Measurements from ENCODE around the gene DRD5. TPM values are rescaled to one million over a fixed set of nuclear protein-coding genes. Genes with fewer than 3 reads are reported as not detected.
"Not testable (repeated sequence)": the region's sequence is repeated elsewhere in the genome, so short reads cannot be mapped to it uniquely, and the experiment has no call there.

DRD5 gene
- under 1 TPM; 0.43 to 0.67 (median 0.51) TPM for polyA plus RNA-seq (ENCODE audit: insufficient read length in 3 of 3)

DNA sequence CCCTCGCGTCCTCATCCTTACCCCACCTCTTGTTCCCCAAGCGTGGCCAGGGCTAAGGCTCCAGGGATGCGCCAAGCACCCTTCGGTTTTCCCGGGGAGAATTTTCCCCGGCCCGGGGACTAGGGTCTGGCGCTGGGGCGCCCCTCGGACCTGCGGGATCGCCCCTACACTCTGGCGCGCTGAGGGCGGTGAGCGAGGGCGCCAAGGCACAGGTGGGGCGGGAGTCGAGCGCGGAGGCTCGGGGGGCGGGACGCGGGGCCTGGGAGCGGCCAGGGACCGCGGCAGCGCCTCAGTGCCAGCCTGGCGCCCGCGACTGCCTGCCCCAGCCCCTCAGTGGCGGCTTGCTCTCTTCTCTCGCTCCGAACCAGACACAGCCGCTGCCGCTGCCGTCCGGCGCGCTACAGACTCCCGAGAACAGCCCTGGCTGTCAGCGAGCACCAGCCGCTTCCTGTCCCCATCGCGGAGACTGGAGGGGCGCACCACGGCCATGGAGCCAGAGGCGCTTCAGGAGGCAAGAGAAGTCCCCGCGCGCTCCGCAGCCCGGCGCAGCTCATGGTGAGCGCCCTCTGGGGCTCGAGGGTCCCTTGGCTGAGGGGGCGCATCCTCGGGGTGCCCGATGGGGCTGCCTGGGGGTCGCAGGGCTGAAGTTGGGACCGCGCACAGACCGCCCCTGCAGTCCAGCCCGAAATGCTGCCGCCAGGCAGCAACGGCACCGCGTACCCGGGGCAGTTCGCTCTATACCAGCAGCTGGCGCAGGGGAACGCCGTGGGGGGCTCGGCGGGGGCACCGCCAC, at the start of gene DRD5:
Gene DRD5 (plus strand): TSS at position 292 of the 793 bp plus-strand sequence. CDS start 396 bp downstream, at position 688.
- DNase-seq (ENCODE audit: low read depth in 3 of 3, low spot score in 2 of 3) = peak in 1 of 3 donors; percentile 19

DNA sequence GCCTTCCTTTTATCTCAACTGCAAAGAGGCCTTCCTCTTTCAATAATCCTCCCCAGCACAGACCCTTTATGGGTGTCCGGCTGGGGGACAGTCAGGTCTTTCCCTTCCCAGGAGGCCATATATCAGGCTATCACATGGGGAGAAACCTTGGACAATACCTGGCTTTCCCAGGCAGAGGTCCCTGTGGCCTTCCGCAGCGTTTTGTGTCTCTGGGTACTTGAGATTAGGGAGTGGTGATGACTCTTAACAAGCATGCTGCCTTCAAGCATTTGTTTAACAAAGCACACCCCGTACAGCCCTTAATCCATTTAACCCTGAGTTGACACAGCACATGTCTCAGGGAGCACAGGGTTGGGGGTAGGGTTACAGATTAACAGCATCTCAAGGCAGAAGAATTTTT, 49.2 kb upstream of the DRD5 start:
- not testable (repeated sequence) for DNase-seq (ENCODE audit: low read depth in 3 of 3, low spot score in 2 of 3)

DNA sequence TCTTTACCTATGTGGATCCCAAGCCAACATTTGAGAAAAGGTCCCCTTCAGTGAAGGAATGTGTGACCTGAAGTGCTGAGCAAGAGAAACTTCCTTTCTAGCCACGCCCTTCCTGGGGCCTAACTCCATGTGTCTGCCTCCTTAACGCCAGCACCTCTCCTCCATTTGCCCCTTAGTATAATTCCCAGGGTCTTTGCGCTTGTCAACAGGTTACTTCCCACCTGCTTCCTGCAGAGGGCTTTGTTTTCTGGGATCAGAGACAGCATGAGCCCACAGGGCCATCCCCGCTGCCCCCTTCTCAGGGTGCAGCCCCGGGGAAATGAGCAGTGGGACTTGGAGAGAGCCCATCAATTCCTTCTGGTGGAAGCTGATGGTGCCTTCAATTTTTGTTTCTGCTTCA, 45.9 kb upstream of the DRD5 start:
- DNase-seq (ENCODE audit: low read depth in 3 of 3, low spot score in 2 of 3) = no peak

DNA sequence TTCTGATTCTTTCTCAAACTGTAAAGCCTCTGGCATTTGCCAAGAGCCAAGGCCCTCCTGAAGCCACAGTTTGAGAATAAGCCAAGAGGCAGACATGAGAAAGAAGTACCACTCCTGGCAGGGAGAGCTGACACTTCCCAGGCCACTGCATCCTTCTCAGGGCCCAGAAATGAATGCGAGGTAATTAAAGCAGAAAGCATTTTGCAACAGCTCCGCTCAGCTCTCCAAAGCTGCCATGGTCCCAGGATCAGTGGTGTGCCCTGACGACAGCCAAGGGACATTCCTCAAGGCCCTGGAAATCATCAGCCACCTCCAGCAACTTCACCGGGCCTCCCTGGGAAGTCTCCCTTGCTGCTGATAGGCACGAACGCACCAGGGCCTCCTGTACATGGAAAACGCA, 44.2 kb upstream of the DRD5 start:
- DNase-seq (ENCODE audit: low read depth in 3 of 3, low spot score in 2 of 3) = not testable (repeated sequence)

DNA sequence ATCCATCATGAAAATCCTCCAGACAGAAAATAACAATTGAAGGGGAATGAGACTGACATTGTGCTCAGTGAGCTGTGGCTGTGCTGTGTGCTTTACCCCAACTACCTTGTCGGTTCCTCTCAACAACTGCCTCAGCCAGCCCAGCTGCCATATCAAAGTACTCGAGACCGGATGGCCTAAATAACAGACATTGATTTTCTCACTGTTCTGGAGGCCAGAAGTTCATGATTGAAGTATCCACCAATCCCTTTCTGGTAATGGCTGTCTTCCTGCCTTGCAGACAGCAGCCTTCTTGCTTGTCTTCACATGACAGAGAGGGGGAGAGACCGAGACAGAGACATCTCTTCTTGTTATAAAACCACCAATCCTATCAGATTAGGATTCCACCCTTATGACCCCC, 37.6 kb upstream of the DRD5 start:
- DNase-seq (ENCODE audit: low read depth in 3 of 3, low spot score in 2 of 3) = not testable (repeated sequence)

DNA sequence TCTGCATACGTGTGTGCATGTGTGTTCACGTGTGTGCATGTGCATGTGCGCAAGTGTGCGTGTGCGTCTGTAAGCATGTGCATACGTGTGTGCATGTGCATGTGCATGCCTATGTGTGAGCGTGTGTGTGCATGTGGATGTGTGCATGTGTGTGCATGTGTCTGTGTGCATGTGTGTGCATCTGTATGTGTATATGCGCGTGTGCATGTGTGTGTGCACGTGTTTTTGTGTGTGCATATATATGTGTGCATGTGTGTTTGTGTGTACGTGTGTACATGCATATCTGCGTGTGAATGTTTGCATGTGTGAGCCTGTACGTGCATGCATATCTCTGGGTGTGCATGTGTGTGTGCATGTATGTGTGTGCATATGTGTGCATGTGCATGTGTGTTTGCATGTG, 35.7 kb upstream of the DRD5 start:
- no peak for DNase-seq (ENCODE audit: low read depth in 3 of 3, low spot score in 2 of 3)

DNA sequence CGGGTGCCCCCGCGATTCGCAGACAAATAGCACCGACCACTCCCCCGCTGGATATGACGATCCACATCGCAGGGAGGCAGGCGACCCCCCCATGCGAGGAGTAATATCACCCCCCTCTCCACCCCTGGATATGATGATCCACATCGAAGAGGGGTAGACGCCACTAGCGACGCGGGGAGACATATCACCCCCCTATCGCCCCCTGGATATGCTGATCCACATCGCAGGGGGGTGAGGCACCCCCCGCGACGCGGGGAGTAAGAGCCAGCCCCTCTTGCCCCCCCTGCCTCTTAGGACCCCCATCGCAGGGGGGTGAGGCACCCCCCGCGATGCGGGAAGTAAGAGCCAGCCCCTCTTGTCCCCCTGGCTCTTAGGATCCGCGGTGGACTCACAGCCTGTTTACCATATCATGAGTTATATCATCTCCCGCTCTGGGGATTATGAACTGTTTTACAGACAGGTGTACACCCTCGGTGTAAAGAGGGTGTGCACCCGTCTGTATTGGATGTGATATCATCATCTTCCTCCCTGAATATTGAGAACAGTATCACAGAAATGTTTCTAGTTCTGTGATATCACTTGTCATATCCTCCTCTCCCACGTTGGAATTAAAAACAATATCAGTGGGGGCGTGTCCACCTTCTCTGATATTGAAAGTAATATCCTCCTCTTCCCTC, 22.7 kb upstream of the DRD5 start:
- DNase-seq (ENCODE audit: low read depth in 3 of 3, low spot score in 2 of 3) = no peak

DNA sequence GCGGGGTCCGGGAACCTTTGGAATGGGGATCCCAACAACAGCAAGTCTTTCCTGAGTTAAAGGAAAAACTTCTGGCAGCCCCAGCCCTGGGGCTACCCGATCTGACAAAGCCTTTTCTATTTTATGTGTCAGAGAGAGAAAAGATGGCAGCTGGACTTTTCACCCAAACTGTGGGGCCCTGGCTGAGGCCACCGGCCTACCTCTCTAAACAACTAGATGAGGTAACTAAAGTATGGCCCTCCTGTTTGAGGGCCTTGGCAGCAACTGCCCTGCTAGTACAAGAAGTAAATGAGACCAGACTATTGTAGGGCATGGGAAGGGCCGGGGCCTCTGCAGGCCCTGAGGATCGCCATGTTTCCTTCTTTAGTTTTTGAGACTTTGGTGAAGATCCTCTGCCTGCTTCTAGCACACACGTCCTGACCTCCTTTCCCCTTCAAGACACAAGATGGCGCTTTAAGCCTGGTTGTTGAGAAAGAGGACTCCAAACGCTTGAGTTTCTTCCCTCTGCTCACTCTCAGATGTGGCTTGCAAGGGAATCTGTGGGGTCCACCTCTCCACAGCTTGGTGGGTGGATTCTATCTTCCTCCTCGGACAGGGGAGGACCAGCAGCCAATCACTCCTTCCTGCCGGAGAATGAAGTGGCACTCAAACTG, 18.5 kb upstream of the DRD5 start:
- DNase-seq (ENCODE audit: low read depth in 3 of 3, low spot score in 2 of 3) = peak; percentile 52 to 72 (median 59)

DNA sequence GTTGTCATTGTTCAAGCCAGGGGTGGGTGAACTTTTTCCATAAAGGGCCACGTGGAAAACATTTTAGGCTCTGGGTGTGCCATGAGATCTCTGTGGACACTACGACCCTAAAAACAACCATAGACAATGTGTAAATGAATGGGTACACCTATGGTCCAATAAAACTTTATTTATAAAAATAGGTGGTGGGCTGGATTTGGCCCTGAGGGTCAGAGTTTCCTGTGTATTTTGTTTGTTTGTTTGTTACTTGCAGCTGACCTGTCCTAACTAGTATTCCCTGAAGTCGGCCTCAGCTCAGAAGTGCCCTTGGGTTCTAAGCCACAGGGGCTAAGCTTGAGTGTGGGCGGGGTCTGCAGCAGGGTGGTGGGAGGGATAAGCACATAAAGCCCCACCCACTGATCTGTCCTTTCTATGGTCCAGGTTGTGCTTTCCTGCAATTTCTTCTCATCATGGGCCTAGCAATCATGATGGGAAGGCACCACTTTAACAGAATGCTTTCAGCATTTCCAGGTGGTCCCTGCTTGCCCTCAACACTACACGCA, 17.2 kb upstream of the DRD5 start:
- DNase-seq (ENCODE audit: low read depth in 3 of 3, low spot score in 2 of 3) = no peak

DNA sequence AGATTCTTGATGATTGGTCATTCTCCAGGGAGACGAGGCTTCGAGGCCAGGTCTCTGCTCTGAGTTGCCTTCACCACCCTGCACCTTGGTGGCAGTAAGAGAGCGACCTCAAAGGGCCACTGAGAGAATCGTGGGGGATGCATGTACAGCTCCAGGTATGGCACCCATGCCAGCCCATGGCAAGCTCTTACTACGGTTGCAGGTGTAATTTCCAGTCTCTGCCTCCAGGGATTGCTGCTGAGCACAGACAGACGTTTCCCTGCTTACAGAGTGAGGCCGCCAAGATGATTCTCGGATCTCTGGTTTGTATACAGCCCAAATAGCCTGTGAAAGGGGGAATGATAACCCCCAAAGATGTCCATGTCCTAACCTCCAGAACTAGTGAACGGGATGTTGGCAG, 16.3 kb upstream of the DRD5 start:
- DNase-seq (ENCODE audit: low read depth in 3 of 3, low spot score in 2 of 3) = no peak

DNA sequence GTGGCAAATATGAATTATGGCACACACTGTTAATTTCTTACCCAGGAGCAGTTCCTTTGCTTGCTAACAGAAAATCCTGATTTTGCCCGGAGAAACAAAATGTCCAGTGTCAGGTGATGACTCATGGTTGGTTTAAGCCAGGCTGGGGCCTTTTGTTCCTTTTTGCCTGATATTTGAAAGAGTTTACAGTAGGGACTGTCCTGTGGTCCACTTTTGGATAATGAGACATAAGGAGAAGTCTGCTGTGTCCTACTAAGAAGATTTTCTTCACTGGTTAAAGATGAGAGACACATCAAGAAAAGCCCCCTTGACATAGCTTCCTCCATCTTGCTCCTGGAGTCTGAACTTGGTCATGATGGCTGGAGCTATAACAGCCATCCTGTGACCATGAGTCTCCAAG, 12.1 kb upstream of the DRD5 start:
- no peak for DNase-seq (ENCODE audit: low read depth in 3 of 3, low spot score in 2 of 3)

DNA sequence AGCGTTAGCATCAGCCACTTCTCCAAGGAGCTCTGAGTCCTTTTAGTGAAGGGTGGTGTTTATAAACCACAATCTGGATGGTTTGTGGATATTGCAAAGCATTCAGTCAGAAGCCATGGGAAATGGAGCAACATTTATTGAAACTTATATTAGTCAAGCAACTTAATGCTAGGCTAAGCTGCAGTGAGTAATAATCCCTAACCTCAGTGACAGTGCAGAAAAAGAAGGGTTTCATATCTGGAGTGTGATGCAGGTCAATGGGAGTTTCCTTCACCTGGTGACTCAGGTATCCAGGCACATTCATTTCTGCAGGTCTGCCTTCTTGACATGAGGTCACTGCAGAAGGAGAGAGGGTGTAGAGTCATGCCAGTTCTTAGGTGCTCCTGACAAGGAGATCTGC, 10.4 kb upstream of the DRD5 start:
- no peak for DNase-seq (ENCODE audit: low read depth in 3 of 3, low spot score in 2 of 3)

DNA sequence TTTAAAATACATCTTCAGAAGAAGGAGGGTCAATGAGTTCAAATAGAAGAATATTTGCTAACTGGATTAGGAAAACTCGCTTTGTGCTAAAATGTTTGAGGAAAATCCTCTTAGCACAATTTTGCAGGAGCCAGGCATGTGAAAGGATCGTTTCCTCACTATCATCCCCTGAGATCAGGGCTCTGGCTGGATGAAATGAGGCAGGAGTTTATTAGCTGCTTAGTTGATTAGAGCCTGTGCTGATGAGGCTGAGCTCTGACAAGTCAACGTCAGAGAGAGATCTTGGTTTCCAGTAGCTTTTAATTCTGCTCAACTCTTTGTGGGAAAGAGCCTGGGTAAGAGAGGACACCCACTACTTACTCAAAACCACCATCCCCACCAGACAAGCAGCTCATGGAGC, 8.0 kb upstream of the DRD5 start:
- no peak for DNase-seq (ENCODE audit: low read depth in 3 of 3, low spot score in 2 of 3)

DNA sequence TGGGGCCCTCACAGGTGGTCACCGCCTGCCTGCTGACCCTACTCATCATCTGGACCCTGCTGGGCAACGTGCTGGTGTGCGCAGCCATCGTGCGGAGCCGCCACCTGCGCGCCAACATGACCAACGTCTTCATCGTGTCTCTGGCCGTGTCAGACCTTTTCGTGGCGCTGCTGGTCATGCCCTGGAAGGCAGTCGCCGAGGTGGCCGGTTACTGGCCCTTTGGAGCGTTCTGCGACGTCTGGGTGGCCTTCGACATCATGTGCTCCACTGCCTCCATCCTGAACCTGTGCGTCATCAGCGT, 652 bp downstream of the DRD5 start:
- no peak for DNase-seq (ENCODE audit: low read depth in 3 of 3, low spot score in 2 of 3)

DNA sequence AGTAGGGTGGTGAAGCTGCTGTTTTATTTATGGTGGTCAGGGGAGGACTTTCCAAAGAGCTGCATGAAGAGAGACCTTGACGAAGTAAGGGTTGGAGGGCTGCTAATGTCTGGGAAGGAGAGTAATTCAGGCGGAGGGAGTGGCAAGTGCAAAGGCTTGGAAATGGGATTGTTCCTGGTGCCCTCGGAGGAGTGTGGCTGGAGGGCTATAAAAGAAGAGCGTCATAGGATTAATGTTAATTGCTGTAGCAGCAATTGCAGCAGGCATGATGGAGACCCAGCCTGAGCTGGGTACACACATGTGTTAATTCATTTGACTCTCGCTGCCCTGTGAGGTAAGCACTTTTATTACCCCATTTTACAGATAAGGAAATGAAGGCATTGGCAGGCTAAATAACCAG, 4.5 kb downstream of the DRD5 start:
- DNase-seq (ENCODE audit: low read depth in 3 of 3, low spot score in 2 of 3) = not testable (repeated sequence)

DNA sequence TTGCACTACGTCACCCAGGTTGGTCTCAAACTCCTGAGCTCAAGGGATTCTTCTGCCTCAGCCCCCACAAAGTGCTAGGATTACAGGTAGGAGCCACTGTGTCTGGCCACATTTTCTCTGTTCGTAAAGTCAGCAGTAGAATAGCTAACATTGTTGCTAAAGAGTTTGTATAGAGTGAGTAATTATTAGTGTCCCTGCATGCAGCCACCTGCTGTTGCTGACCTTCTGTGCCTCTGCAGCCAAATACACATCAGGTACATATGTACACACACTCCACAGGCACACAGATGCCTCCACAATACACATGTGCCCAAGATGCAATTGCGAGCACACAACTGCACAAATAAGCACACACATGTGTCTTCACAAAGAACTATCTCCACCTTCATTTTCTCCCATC, 10.9 kb downstream of the DRD5 start:
- no peak for DNase-seq (ENCODE audit: low read depth in 3 of 3, low spot score in 2 of 3)

DNA sequence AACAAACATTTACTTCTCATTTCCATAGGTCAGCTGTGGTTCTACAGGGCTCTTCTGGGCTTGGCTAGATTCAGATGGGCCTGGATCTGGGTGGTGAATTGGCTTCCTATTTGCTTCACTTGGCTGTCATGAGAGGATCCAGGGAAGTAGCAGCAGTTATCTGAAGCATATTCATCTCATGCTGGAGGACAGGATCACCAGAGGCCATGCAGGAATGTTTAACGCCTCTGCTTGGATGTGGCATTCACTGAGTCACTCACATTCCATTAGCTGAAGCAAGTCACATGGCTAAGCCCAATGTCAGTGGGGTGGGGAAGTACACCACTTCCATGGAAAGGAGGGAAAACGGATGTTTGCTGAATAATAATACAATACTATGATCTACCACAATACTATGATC, 15.2 kb downstream of the DRD5 start:
- DNase-seq (ENCODE audit: low read depth in 3 of 3, low spot score in 2 of 3) = not testable (repeated sequence)

DNA sequence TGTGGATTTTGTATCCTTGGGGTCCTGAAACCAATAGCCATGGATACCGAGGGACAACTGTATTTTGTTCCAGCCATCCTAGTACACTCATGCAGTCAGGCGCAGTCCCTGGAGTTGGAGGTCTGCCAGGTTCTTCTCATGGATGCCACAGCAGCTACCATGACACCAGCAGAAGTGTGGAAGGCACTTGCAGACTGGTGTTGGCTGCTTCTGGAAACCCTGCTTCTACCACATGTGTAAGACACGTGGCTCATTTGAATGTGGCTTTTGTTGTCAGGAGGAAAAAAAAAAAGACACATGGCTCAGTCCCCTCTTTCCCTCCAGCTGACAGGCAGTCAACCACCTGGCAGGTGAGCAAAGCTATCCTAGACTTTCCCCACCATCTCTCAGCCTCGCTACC, 19.4 kb downstream of the DRD5 start:
- DNase-seq (ENCODE audit: low read depth in 3 of 3, low spot score in 2 of 3) = no peak

DNA sequence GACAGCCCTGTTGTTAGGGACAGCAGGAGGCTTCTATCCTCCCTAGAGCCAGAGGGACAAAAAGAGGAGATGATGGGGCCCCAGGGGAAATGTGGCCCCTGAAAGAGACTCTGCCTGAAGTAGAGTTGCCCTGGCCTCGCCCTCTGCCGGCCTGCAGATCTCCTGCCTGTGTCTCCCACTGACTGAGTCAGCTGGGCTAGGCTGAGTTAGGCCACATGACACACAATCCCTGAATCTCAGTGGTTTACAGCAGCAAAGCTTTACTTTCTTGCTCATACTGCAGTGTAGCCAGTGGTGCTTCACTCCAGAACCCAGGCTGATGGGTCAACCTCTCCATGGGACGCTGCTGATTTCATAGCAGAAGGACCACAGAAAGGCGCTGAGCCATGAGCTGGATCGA, 23.5 kb downstream of the DRD5 start:
- DNase-seq (ENCODE audit: low read depth in 3 of 3, low spot score in 2 of 3) = no peak

DNA sequence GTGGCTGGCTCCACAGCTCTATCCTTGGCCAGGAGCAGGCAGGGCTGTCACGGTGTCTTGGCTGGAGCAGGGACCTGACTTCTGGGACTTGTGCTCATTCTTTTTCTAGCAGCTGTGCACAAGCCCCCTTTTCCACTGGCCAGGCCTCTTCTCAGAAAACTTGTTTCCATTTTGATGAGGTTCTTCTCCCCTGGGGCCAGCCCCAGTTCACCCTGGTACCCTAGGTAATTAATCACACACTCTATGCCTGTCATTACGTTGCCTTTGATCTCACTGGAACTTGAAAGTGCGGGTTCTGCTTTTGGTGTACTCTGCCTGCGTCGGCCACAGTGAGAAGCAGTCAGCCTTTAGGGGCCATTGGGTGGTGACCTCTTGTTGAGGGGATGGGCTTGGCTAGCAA, 26.6 kb downstream of the DRD5 start:
- no peak for DNase-seq (ENCODE audit: low read depth in 3 of 3, low spot score in 2 of 3)

DNA sequence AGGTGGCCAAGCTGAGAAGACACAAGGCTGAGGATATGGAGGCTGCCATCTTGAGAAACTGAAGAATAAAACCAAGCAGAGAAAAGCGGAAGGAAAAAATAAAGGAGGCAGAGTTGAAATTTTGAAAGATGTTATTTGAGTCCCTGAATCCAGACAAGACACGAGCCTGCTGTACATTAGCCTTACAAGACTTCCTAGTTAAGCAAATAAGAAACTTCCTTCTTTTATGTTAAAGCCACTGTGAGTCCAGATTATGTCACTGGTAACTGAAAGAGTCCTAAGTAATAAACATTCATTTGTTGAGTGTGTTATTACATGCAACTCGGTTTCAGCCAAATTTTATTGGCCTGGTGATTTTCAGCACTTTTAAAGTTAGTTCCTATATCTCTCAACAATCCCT, 30.4 kb downstream of the DRD5 start:
- DNase-seq (ENCODE audit: low read depth in 3 of 3, low spot score in 2 of 3) = no peak
